Nucleus accumbens (tissue), 56 donors: ENCODE data around the gene YIPF3.
"Not testable (repeated sequence)": the region's sequence is repeated elsewhere in the genome, so short reads cannot be mapped to it uniquely, and the experiment has no call there.

ENCODE experiments used
- DNase-seq, 56 donors: peaks; one replicate each; lab custom pipeline; 2025; lab: John Stamatoyannopoulos, UW

The YIPF3 gene

GRCh38 chr6:43467752-43468151 lies 49.0 kb downstream of the YIPF3 start:
- no peak for DNase-seq

- not testable (repeated sequence) for DNase-seq
Measured at GRCh38 chr6:43467265-43467664, 49.5 kb downstream of the YIPF3 start.

GRCh38 chr6:43465948-43466347 lies 50.8 kb downstream of the YIPF3 start:
- no peak for DNase-seq

- DNase-seq = no peak
Measured at GRCh38 chr6:43464337-43464736, 52.4 kb downstream of the YIPF3 start.

- DNase-seq = no peak
Measured at GRCh38 chr6:43461936-43462335, 54.8 kb downstream of the YIPF3 start.
